HG03196 (cell line): Measurements from ENCODE around the gene SPC24.
"Not testable (repeated sequence)": the region's sequence is repeated elsewhere in the genome, so short reads cannot be mapped to it uniquely, and the experiment has no call there.

Experiments
- ATAC-seq: cut with Tn5 transposase; IDR thresholded peaks from one replicate; pipeline ENCODE4 v1.9.1; 2021; ENCODE audit not compliant: unreplicated experiment

Gene SPC24

GRCh38 chr19:11192957-11193939 is 37.7 kb upstream of the SPC24 start:
- no peak for ATAC-seq

DNA sequence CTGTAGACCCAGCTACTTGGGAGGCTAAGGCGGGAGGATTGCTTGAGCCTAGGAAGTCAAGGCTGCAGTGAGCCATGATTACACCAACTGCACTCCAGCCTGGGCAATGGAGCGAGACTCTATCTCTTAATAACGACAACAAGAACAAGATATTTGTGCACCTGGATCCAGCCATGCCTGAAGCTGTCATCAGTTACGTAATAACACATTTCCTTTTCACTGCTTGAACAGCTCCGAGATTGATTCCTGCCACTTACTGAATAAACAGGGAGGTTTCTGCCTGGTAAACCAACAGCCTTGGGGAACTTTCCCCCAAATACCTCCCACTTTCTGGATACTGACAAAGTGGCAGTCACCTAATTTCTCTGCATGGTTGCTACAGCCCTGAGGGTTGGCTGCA is 36.4 kb upstream of the SPC24 start:
- no peak for ATAC-seq

DNA sequence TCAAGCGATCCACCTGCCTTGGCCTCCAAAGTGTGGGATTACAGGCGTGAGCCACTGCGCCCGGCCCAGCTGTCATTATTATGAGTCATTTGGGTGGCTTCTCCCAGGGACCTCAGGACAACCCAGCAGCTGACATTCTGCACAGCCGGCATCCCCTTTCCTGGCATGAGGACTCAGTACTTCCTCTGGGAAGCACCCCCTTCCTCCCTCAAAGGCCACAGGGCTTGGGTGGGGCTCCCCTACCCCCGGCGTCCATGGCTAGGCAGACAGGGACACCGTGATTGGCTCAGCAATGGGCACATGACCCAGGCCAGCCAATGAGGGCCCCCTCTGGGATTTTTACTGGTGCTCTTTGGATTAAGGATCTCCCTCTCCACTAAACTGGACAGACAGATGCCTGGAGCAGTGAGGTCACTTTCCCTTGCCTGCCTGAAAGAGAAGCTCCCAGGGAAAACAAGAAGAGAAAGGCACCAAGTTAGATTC is 35.7 kb upstream of the SPC24 start:
- ATAC-seq = no peak

GRCh38 chr19:11190501-11190900 is 34.9 kb upstream of the SPC24 start:
- no peak for ATAC-seq

DNA sequence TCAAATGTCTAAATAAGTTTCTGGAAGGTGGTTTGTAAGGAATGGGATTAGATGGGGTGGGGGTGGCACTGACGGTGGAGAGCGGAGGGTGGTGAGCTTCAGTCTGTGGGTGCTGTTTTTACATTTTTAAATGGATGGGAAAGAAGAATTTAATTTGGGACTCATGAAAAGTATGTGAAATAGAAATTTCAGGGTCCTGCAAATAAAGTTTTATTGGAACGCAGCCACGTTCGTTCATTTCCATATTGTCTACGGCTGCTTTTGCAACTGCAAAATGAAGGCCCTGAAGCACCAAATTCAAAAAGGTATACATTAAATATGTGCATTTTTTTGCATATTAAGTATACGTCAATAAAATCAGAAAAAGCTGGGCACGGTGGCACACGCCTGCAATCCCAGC is 31.9 kb upstream of the SPC24 start:
- ATAC-seq = no peak

- ATAC-seq = no peak
Measured at GRCh38 chr19:11182994-11183393, 27.4 kb upstream of the SPC24 start.

DNA sequence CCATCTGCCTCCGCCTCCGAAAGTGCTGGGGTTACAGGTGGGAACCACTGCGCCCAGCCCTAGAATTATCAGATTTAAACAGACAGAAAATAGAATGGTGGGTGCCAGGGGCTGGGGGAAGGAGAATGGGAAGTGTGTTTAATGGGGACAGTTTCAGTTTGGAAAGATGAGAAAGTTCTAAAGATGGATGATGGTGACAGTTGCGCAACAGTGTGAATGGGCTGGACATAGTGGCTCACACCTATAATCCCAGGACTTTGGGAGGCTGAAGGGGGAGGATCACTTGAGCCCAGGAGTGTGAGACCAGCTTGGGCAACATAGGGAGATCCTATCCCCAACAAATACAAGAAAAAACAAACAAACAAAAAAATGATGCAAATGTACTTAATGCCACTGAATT is 25.9 kb upstream of the SPC24 start:
- ATAC-seq = no peak

- not testable (repeated sequence) for ATAC-seq
Measured at GRCh38 chr19:11180975-11181374, 25.4 kb upstream of the SPC24 start.

- no peak for ATAC-seq
Measured at GRCh38 chr19:11180346-11180745, 24.8 kb upstream of the SPC24 start.

DNA sequence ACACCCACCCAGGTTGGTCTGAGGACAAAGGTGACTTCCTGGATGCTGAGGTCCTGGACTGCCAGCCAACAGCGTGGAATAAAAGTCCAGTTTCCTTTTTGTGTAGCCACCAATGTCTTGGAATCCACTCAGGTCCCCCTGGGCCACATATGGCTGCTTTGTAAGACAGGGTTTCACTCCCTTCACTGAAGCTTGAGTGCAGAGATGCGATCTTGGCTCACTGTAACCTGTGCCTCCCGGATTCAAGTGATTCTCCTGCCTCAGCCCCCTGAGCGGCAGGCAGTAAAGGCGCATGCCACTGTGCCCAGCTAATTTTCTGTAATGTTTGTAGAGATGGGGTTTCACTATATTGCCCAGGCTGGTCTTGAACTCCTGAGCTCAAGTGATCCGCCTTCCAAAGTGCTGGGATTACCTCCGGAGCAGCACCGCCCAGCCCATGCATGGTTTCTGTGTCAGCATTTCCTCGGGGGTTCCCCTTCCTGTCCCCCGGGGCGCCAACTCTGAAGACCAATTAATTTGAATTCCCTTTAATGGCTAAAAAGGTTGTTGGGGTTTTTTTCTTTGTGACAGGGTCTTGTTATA is 24.2 kb upstream of the SPC24 start:
- ATAC-seq = no peak

DNA sequence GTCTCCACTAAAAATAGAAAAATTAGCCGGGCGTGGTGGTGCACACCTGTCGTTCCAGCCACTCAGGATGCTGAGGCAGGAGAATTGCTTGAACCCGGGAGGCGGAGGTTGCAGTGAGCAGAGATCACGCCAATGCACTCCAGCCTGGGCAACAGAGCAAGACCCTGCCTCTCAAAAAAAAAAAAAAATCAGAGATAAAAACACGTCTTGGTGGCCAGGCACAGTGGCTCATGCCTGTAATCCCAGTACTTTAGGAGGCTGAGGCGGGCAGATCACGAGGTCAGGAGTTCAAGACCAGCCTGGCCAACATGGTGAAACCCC is 23.5 kb upstream of the SPC24 start:
- not testable (repeated sequence) for ATAC-seq

DNA sequence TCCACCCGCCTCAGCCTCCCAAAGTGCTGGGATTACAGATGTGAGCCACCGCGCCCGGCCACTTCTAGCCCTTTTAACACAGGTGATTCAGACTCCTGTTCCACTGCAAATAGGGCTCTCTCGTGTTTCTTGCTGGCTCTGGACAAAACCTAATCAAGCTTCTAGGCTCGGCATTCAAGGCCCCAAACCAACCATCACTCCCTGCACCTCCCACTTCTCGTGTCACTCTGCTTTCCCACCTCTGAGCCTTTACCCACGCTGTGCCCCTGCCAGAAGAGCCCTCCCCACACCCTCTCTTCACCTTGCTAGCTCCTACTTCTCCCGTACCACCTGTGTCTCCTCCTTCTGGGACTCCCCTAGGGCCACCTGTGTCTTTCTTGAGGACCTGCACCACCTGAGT is 22.0 kb upstream of the SPC24 start:
- ATAC-seq = no peak

DNA sequence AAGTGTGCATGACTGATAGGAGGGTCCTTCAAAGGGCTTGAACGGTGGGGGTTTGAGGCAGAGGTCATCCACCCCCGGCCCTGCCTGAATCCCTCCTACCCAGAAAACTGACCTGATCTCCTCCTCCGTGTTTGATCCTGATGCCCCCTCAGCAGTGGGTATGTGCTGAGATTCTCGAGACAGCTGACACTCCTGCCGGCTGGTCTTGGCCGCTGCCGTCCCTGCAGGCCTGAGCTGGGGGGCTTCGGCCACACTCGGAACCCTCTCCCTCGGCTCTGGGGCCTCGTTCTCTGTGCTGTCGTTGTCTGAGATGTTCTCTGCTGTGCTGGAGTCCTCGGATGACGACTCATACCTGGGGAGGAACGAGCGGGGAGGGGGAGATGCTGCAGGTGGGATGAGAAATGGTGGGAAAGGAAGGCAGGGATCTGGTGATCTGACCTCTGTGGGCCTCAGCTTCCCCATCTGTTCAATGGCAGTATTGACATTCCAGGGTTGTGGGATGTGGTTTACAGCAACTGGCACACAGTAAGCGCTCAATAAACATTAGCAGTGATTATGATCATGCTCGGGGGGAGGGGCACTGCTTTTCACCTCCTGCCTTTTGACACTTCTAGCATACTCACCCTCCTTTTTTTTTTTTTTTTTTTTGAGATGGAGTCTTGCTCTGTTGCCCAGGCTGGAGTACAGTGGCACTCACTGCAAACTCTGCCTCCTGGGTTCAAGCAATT is 21.0 kb upstream of the SPC24 start:
- ATAC-seq = no peak

- ATAC-seq = no peak
Measured at GRCh38 chr19:11175920-11176319, 20.3 kb upstream of the SPC24 start.

- no peak for ATAC-seq
Measured at GRCh38 chr19:11174336-11174735, 18.8 kb upstream of the SPC24 start.

DNA sequence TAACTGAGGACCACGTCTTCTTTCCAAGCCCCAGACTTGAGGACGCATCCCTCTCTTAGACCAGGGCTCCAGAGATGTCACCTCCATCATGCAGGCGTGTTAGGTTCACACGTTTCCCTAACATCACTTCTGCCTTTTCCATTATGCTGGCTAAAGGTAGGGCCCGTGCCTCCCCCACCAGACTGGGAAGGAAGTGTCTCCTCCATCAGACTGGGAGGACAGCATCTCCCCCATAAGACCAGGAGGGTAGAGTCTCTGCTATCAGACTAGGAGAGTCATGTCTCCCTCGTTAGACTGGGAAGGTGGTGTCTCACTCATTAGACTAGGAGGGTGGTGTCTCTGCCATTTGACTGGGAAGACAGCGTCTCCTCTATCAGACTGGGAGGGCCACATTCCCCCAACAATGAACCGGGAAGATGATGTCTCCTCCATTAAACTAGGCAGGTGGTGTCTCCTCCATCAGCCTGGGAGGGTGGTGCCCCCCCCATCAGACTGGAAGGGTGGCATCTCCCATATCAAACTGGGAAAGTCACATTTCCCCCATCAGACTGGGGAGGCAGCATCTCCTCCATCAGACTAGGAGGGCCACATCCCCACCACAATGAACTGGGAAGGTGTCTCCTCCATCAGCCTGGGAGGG is 18.1 kb upstream of the SPC24 start:
- ATAC-seq = no peak

- no peak for ATAC-seq
Measured at GRCh38 chr19:11172576-11172975, 17.0 kb upstream of the SPC24 start.

DNA sequence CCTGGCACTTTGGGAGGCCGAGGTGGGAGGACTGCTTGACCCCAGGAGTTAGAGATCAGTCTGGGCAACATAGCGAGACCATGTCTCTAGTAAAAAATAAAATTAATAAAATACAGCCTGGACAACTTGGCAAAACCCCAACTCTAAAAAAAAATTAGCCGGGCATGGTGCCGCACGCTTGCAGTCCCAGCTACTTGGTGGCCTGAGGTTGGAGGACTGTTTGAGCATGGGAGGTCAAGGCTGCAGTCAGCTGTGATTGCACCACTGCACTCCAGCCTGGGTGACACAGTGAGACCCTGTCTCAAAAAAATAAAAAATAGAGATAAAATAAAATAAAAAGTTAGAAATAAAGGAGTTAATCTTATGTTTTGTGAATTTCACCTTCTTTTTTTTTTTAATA is 15.6 kb upstream of the SPC24 start:
- ATAC-seq = no peak

DNA sequence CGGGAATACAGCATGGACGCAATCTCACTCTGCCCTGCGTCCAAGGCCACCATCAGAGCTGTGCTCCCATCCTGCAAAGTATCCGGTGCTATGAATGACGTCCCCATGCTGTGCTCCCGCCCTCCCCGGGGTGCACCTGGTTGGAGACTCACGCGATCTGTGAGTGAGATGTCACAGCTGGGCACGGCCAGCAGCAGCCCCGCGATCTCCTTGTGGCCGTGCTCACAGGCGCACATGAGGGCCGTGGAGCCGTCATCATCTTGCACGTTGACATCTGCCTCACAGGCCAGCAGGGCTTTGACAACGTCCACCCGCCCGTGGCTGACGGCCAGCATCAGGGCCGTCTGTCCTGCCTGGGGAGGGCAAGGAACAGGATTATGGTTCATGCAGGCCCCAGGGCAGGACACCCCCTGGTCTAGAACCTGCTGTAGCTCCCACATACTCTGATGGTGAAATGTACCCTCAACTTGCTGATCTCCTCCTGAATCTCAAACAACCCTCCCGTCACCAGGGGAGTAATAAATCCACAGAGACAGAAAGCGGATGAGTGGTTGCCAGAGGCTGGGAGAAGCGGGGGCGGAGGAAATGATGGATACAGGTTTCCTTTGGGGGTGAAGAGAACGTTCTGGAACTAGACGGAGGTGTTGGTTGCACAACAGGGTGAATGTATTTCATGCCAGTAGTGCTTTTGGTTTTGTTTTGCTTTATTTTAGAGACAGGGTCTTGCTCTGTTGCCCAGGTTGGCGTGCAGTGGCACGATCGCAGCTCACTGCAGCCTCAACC is 14.5 kb upstream of the SPC24 start:
- no peak for ATAC-seq

DNA sequence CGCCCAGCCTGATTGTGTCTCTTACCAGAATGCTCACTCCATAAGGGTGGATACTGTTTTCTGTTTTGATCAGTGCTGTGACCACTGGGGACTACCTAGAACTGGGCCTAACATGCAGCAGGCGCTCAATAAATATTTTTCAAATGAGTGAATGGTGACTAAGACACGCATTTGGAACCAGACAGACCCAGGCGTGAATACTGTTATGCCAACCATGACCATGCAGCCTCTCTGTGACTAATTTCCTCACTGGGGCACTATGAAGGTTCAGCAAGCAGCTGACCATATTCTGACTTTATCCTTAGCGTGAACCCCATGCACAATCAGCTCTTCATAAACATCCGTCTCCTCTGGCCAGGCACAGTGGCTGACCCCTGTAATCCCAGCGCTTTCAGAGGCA is 13.0 kb upstream of the SPC24 start:
- ATAC-seq = no peak
